ENCODE measurements around the gene NSUN4. TPM values are rescaled to one million over a fixed set of nuclear protein-coding genes. Genes with fewer than 3 reads are reported as not detected.
"Not testable (repeated sequence)": the region's sequence is repeated elsewhere in the genome, so short reads cannot be mapped to it uniquely, and the experiment has no call there.

Gene NSUN4
- total RNA-seq, 2 experiments from 2014 or later: 23.2 to 24.9 TPM

DNA sequence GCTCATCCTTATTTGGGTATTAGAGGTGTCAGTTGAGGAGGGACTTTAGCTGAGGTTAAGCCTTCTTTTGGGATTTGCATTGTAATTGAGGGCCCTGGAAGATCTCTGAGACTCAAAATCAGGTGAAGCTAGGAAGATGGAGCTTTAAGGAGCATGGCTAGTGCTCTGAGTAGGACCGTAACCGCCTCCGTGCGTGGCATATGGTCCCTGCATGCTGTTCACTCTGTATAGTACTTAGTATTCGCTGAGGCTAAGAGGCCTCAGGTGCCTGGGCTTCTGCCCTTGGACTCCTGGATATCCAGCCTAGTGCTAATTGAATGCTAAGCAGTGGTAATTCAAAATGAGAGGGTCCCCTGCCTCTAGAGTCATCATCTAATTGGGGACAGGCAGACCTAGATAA, 22.5 kb downstream of the NSUN4 start:
- Mint-ChIP-seq H3K9me3 (no peaks in the 10 kb centered on the region), H3K4me1 (peaks cover 2% of the 10 kb centered on the region), H3K27ac (no peak overlapping the region), H3K4me3 (no peak overlapping the region), H3K36me3 (peaks cover 27% of the 10 kb centered on the region), H3K27me3 (no peaks in the 10 kb centered on the region)
- DNase-seq (no peak), ATAC-seq (ENCODE audit: low read depth) (no peak)
- POLR2A ChIA-PET: no interaction called here

DNA sequence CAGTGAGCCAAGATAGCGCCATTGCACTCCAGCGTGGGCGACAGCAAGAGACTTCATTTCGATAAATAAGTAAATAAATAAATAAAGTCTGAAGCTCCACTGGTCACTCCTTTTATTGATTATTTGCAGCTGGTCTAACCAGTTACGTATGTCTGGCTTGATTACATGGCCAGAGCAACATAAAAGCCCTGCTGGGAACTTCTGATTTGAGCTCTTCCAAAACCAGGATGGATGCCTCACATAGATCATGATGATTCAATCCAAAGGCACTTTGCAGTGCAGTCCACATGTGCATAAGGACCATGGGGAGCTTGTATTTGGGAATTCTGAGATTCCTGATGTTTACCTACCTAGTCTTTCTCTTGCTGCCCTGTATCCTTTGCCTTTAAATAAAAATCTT, 24.0 kb downstream of the NSUN4 start:
- ATAC-seq (ENCODE audit: low read depth) (no peak), DNase-seq (no peak)
- POLR2A ChIA-PET: no interaction called here
- H3K36me3 Mint-ChIP-seq: peaks cover 28% of the 10 kb centered on the region
- H3K4me3 Mint-ChIP-seq: no peak overlapping the region
- H3K27ac Mint-ChIP-seq: no peak overlapping the region
- H3K4me1 Mint-ChIP-seq: peaks cover 2% of the 10 kb centered on the region
- H3K9me3 Mint-ChIP-seq: no peaks in the 10 kb centered on the region
- no peaks in the 10 kb centered on the region for H3K27me3 Mint-ChIP-seq

DNA sequence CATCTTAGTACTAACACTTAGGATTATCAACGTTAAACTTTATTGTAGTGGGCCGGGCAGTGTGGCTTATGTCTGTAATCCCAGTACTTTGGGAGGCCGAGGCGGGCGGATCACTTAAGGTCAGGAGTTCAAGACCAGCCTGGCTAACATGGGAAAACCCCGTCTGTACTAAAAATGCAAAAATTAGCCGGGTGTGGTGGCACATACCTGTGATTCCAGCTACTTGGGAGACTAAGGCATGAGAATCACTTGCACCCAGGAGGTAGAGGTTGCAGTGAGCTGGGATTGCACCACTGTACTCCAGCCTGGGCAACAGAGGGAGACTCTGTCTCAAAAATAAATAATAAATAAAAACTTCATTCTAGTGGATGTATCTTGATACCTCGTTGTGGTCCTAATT, 25.2 kb downstream of the NSUN4 start:
- H3K4me1 Mint-ChIP-seq; H3K27ac Mint-ChIP-seq; H3K27me3 Mint-ChIP-seq; H3K9me3 Mint-ChIP-seq; H3K4me3 Mint-ChIP-seq; POLR2A ChIA-PET; DNase-seq; ATAC-seq (ENCODE audit: low read depth): not testable (repeated sequence)
- peaks cover 26% of the 10 kb centered on the region for H3K36me3 Mint-ChIP-seq

- no peak overlapping the region for H3K27ac Mint-ChIP-seq
- H3K36me3 Mint-ChIP-seq: peaks cover 22% of the 10 kb centered on the region
- H3K27me3 Mint-ChIP-seq: no peaks in the 10 kb centered on the region
- DNase-seq: no peak
- H3K4me1 Mint-ChIP-seq: peaks cover 5% of the 10 kb centered on the region
- no peaks in the 10 kb centered on the region for H3K9me3 Mint-ChIP-seq
- H3K4me3 Mint-ChIP-seq: no peak overlapping the region
- no peak for ATAC-seq (ENCODE audit: low read depth)
- POLR2A ChIA-PET: interaction anchor here (0.6 to 0.7 kb wide), 2 partner anchors 9 to 1068 kb away, joined by 5 to 6 read pairs; no protein-coding TSS in a partner anchor
Observed at GRCh38 chr1:46367072-46367471, 26.5 kb downstream of the NSUN4 start.

DNA sequence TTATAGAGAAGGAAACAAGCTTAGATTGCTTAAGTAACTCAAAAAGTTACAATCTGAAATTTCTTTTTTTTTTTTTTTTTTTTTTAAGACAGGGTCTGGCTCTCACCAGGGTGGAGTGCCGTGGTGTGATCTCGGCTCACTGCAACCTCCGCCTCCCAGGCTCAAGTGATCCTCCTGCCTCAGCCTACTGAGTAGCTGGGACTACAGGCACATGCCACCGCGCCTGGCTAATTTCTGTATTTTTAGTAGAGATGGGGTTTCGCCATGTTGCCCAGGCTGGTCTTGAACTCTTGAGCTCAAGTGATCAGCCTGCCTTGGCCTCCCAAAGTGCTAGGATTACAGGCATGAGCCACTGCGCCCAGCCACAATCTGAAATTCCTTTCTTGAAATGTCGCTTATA, 27.1 kb downstream of the NSUN4 start:
- POLR2A ChIA-PET: interaction anchor here (0.6 kb wide), 1 partner anchor 8 kb away, joined by 6 read pairs; no protein-coding TSS in a partner anchor
- H3K36me3 Mint-ChIP-seq: peaks cover 22% of the 10 kb centered on the region

GRCh38 chr1:46368791-46369190, 28.2 kb downstream of the NSUN4 start:
- Mint-ChIP-seq H3K27me3 (no peaks in the 10 kb centered on the region), H3K4me1 (peaks cover 6% of the 10 kb centered on the region), H3K36me3 (peaks cover 21% of the 10 kb centered on the region), H3K4me3 (no peak overlapping the region), H3K27ac (no peak overlapping the region), H3K9me3 (no peaks in the 10 kb centered on the region)
- DNase-seq: no peak
- no peak for ATAC-seq (ENCODE audit: low read depth)
- POLR2A ChIA-PET: no interaction called here

More for the DNA sequence above, 27.1 kb downstream of the NSUN4 start:
- not testable (repeated sequence) for ATAC-seq (ENCODE audit: low read depth); H3K4me1 Mint-ChIP-seq; H3K27ac Mint-ChIP-seq; DNase-seq; H3K4me3 Mint-ChIP-seq; H3K9me3 Mint-ChIP-seq; H3K27me3 Mint-ChIP-seq

DNA sequence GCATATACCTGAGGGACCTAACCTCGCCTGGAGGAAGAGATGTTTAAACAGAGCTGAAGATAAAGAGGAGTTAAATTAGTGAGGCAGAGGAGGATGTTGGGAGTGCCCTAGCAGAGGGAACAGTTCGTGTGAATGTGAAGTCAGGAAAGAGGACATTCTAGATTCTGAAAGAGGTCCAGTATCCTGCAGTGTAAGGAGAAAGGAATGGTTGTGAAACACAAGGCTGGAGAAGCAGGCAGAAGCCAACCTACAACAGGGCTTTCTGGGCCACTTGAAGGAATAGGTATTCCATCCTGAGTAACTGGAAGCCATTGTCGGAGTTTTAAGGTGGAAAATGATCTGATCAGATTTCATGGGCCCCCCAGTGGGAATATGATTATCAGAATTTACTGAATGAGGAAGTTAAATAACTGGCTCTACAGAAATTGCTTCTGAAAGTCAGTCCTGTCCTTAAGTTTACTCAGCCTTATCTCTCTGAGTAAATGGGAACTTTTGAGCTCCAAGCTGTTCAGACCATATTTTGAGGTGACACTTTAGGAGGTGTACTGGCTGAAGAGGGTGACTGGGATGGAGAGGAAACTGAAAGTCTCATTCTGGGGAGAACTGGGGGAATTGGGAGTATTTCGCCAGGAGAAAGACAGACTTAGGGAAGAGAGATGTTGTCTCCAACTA, 29.1 kb downstream of the NSUN4 start:
- no peak for DNase-seq
- Mint-ChIP-seq H3K36me3 (peaks cover 21% of the 10 kb centered on the region), H3K9me3 (no peaks in the 10 kb centered on the region), H3K4me3 (no peak overlapping the region), H3K4me1 (peaks cover 6% of the 10 kb centered on the region), H3K27me3 (no peaks in the 10 kb centered on the region), H3K27ac (peak overlapping the region; percentile 3)
- POLR2A ChIA-PET: no interaction called here
- ATAC-seq (ENCODE audit: low read depth): no peak

DNA sequence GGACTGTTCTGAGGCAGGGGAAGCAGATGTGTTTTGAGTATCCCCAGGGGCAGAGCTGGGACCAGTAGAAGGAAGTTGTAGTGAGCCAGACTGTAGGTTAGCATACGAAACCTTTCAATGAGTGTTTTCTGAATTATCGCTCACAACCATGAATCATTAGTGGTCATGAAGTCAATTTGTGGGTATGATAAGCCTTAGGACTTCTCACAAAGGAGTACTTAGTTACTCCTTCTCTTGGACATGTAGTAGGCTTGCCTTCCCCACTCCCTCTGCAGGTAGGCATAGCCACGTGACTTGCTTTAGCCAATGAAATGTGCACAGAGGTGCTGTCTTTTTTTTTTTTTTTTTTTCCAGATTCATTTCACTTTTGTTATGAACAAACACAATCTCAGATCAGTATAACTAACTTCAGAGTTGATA, 29.6 kb downstream of the NSUN4 start:
- no peaks in the 10 kb centered on the region for H3K9me3 Mint-ChIP-seq
- H3K4me1 Mint-ChIP-seq: peaks cover 6% of the 10 kb centered on the region
- peaks cover 16% of the 10 kb centered on the region for H3K36me3 Mint-ChIP-seq
- DNase-seq (no peak), ATAC-seq (ENCODE audit: low read depth) (no peak)
- H3K4me3 Mint-ChIP-seq: no peak overlapping the region
- no peaks in the 10 kb centered on the region for H3K27me3 Mint-ChIP-seq
- H3K27ac Mint-ChIP-seq: peak overlapping the region; percentile 3
- POLR2A ChIA-PET: no interaction called here

GRCh38 chr1:46372431-46372830, 31.8 kb downstream of the NSUN4 start:
- H3K36me3 Mint-ChIP-seq: peaks cover 17% of the 10 kb centered on the region
- ATAC-seq (ENCODE audit: low read depth) (no peak), DNase-seq (no peak)

GRCh38 chr1:46379996-46380395, 39.4 kb downstream of the NSUN4 start:
- Mint-ChIP-seq H3K36me3 (peaks cover 5% of the 10 kb centered on the region), H3K27me3 (no peaks in the 10 kb centered on the region), H3K9me3 (peaks cover 3% of the 10 kb centered on the region), H3K4me3 (no peak overlapping the region), H3K4me1 (no peaks in the 10 kb centered on the region), H3K27ac (no peak overlapping the region)
- no peak for DNase-seq
- ATAC-seq (ENCODE audit: low read depth): no peak
- POLR2A ChIA-PET: no interaction called here

More at GRCh38 chr1:46372431-46372830, 31.8 kb downstream of the NSUN4 start:
- Mint-ChIP-seq H3K27me3 (no peaks in the 10 kb centered on the region), H3K4me1 (peaks cover 4% of the 10 kb centered on the region), H3K4me3 (no peak overlapping the region), H3K27ac (no peak overlapping the region), H3K9me3 (no peaks in the 10 kb centered on the region)
- POLR2A ChIA-PET: no interaction called here

DNA sequence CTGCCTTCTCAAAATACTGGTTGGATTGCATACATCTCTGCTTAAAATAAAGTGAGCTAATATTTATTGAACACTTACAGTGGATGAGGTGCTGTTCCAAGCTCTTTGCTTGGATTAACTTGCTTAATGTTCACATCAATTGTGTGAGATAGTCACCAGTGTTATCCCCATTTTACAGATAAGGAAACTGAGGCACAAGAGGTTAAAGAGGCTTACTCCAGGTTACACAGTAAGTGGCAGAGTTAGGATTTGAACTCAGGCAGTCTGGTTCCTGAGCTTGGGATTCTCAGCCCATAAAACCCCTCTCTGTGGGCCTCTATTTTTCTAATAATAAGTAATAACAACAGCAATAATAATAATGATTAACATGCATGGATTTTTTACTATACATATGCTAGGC, 39.9 kb downstream of the NSUN4 start:
- H3K4me3 Mint-ChIP-seq: no peak overlapping the region
- peaks cover 3% of the 10 kb centered on the region for H3K9me3 Mint-ChIP-seq
- no peaks in the 10 kb centered on the region for H3K27me3 Mint-ChIP-seq
- H3K27ac Mint-ChIP-seq: no peak overlapping the region
- ATAC-seq (ENCODE audit: low read depth) (no peak), DNase-seq (no peak)
- peaks cover 5% of the 10 kb centered on the region for H3K36me3 Mint-ChIP-seq
- H3K4me1 Mint-ChIP-seq: no peaks in the 10 kb centered on the region
- POLR2A ChIA-PET: no interaction called here

GRCh38 chr1:46393510-46393909, 52.9 kb downstream of the NSUN4 start:
- DNase-seq (no peak), ATAC-seq (ENCODE audit: low read depth) (no peak)
- H3K4me3 Mint-ChIP-seq: peak overlapping the region; percentile 71
- H3K27me3 Mint-ChIP-seq: peaks cover 20% of the 10 kb centered on the region
- H3K9me3 Mint-ChIP-seq: peaks cover 14% of the 10 kb centered on the region
- POLR2A ChIA-PET: no interaction called here
- peaks cover 8% of the 10 kb centered on the region for H3K4me1 Mint-ChIP-seq
- H3K36me3 Mint-ChIP-seq: peaks cover 12% of the 10 kb centered on the region
- peak overlapping the region; percentile 74 for H3K27ac Mint-ChIP-seq

DNA sequence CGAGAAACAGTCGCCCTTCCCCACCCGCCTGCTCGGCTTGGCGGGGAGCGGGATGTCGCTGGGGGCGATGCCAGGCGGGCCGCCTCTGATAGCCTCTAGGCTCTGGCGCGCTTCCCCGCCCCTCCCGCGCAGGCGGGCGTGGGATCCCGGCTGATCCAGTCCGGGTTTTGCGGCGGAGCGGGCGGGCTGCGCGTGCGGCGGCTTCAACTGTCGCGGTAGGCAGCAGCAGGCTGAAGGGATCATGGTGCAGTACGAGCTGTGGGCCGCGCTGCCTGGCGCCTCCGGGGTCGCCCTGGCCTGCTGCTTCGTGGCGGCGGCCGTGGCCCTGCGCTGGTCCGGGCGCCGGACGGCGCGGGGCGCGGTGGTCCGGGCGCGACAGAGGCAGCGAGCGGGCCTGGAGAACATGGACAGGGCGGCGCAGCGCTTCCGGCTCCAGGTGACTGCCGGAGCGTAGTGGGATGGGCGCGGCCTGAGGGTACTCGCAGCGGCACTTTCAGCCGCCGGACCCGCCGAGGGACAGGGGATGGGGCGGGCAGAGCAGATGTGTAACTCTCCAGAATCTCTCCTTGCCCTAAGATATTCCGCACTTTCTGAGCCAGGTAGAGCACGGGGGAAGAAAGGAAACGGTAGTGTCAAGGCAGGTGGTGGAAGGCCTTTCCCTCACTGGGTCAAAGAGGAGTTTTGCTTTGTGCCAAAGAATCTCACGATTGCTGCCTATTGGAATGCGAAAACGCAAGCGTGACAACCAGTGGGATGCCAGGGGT, 53.7 kb downstream of the NSUN4 start, which contains the start of gene FAAH:
FAAH (plus strand) TSS at position 210 of the 764 bp plus-strand sequence; CDS start at position 242, 32 bp downstream.
- H3K4me3 Mint-ChIP-seq: peak within 1 kb of the TSS; percentile 71
- ATAC-seq (ENCODE audit: low read depth) (peak; percentile 80), DNase-seq (peak; percentile 70)
- peaks cover 21% of the 10 kb centered on the region for H3K27me3 Mint-ChIP-seq
- H3K9me3 Mint-ChIP-seq: peaks cover 14% of the 10 kb centered on the region
- H3K36me3 Mint-ChIP-seq: peaks cover 12% of the 10 kb centered on the region
- POLR2A ChIA-PET: interaction anchor here (0.5 kb wide), 1 partner anchor 1526 kb away, joined by 8 read pairs; no protein-coding TSS in a partner anchor
- H3K4me1 Mint-ChIP-seq: peaks cover 8% of the 10 kb centered on the region
- peak within 1 kb of the TSS; percentile 74 for H3K27ac Mint-ChIP-seq
